OCI-LY7 (cell line): ENCODE measurements around the gene PPIH. TPM values are rescaled to one million over a fixed set of nuclear protein-coding genes. Genes with fewer than 3 reads are reported as not detected.
"Not testable (repeated sequence)": the region's sequence is repeated elsewhere in the genome, so short reads cannot be mapped to it uniquely, and the experiment has no call there.

Source experiments
- BruUV-seq: library from RNA; stranded (reverse); fragments of 400-500 nt; replicated peaks from 2 replicates; lab custom pipeline; 2021; lab: Mats Ljungman, UMichigan
- CTCF ChIA-PET: fragments of 300-600 bp; sonication (Branson Sonifier 250); formaldehyde crosslinking; loops from one replicate; lab custom pipeline; 2022; ENCODE audit warnings: antibody characterized with exemption; ENCODE audit not compliant: unreplicated experiment; lab: Charles Lee
- POLR2A ChIA-PET: fragments of 300-600 bp; sonication (Branson Sonifier 250); formaldehyde crosslinking; loops from one replicate; lab custom pipeline; 2022; ENCODE audit warnings: antibody characterized with exemption; lab: Charles Lee
- DNase-seq: peaks from one replicate; pipeline ENCODE4 v3.0.0-alpha.2; 2015; ENCODE audit warnings: low spot score
- H2AFZ ChIP-seq: fragments of 200-600 bp; sonication (generic), shearing (Covaris generic); 2 replicates; pipeline ENCODE4 v1.6.1; 2014; ENCODE audit warnings: mild to moderate bottlenecking, antibody characterized with exemption, low read length, moderate library complexity
- H3K27ac ChIP-seq: fragments of 200-600 bp; sonication (generic); 2 replicates; pipeline ENCODE4 v1.5.1; 2014; ENCODE audit warnings: mixed run types, low read depth, mild to moderate bottlenecking, moderate library complexity, low read length, inconsistent platforms; ENCODE audit not compliant: poor library complexity, severe bottlenecking
- H3K36me3 ChIP-seq: fragments of 200-600 bp; sonication (generic); 2 replicates; pipeline ENCODE4 v1.6.1; 2014; ENCODE audit warnings: mild to moderate bottlenecking, antibody characterized with exemption, low read length, moderate library complexity, mixed read lengths; ENCODE audit not compliant: insufficient read depth
- H3K4me1 ChIP-seq: fragments of 200-600 bp; sonication (generic); 2 replicates; pipeline ENCODE4 v1.5.1; 2014; ENCODE audit warnings: mild to moderate bottlenecking, low read length; ENCODE audit not compliant: insufficient read depth, poor library complexity, severe bottlenecking
- H3K4me2 ChIP-seq: fragments of 200-600 bp; sonication (generic); 2 replicates; pipeline ENCODE4 v1.6.1; 2014; ENCODE audit warnings: mild to moderate bottlenecking, low read length
- H3K4me3 ChIP-seq: fragments of 200-600 bp; sonication (generic); 2 replicates; pipeline ENCODE4 v1.5.1; 2014; ENCODE audit warnings: mild to moderate bottlenecking, low read depth, low read length; ENCODE audit not compliant: poor library complexity, severe bottlenecking
- H3K79me2 ChIP-seq: fragments of 200-600 bp; sonication (generic); 2 replicates; pipeline ENCODE4 v1.6.1; 2016; ENCODE audit warnings: low read depth, mild to moderate bottlenecking, low read length, moderate library complexity, mixed read lengths; ENCODE audit not compliant: insufficient read depth
- H3K9me2 ChIP-seq: fragments of 200-600 bp; sonication (generic); 2 replicates; pipeline ENCODE4 v1.6.1; 2016; ENCODE audit warnings: mild to moderate bottlenecking, low read length, mixed read lengths; ENCODE audit not compliant: insufficient read depth
- H3K9me3 ChIP-seq: fragments of 200-600 bp; sonication (generic); 2 replicates; pipeline ENCODE4 v1.6.1; 2014; ENCODE audit warnings: mild to moderate bottlenecking, mixed run types, low read length, mixed read lengths
- H4K20me1 ChIP-seq: fragments of 200-600 bp; sonication (generic); 2 replicates; pipeline ENCODE4 v1.6.1; 2014; ENCODE audit warnings: mild to moderate bottlenecking, antibody characterized with exemption, low read length, moderate library complexity, mixed read lengths; ENCODE audit not compliant: insufficient read depth
- CTCF ChIP-seq: fragments of 200-600 bp; sonication (generic); conservative IDR thresholded peaks from 2 replicates; pipeline ENCODE4 v1.5.1; 2014; ENCODE audit warnings: mild to moderate bottlenecking, antibody characterized with exemption, low read length, moderate library complexity, mixed read lengths
- EZH2phosphoT487 ChIP-seq: fragments of 200-600 bp; sonication (generic); IDR thresholded peaks from 2 replicates; pipeline ENCODE4 v1.6.1; 2018; ENCODE audit warnings: low read depth, borderline replicate concordance, mild to moderate bottlenecking, mixed run types, antibody characterized with exemption, low read length, moderate library complexity, mixed read lengths
- intact Hi-C: fragments of 100-400 bp; cut with micrococcal nuclease; formaldehyde crosslinking; loops from one replicate; pipeline ENCODE4 v1.10.0; 2022; ENCODE audit not compliant: unreplicated experiment
- total RNA-seq, 2 experiments: library from RNA; depleted of rRNA in 1 of 2; stranded (reverse); fragments of >200 nt in 1 of 2; shearing (Covaris generic) in 1 of 2; gene quantifications; 2 replicates each; pipeline ENCODE4 v1.2.3, GENCODE V29; 2014 to 2022

PPIH gene
- total RNA-seq, 2 experiments from 2014 or later = 74.4 to 100 TPM

- TF ChIP-seq CTCF (no peak), EZH2phosphoT487 (no peak)
- Histone ChIP-seq H2AFZ (no peak overlapping the region), H3K36me3 (no peaks in the 10 kb centered on the region), H3K9me2 (no peaks in the 10 kb centered on the region), H3K9me3 (0 out of 2 replicates have a peak, but pooled peaks cover 5% of the 10 kb centered on the region), H3K4me3 (no peak overlapping the region), H3K27ac (no peak overlapping the region), H3K79me2 (no peaks in the 10 kb centered on the region), H4K20me1 (no peaks in the 10 kb centered on the region), H3K4me1 (no peaks in the 10 kb centered on the region), H3K4me2 (no peak overlapping the region)
- ChIA-PET CTCF (no interaction called here), POLR2A (no interaction called here)
- BruUV-seq = no TSS peak
- intact Hi-C loops = no loop called here
- DNase-seq = no peak
Observed at GRCh38 chr1:42618866-42619265, 39.4 kb upstream of the PPIH start.

- no peak overlapping the region for H2AFZ ChIP-seq
- H4K20me1 ChIP-seq = no peaks in the 10 kb centered on the region
- no peak overlapping the region for H3K4me2 ChIP-seq
- H3K4me3 ChIP-seq = no peak overlapping the region
- no peak for TF ChIP-seq CTCF
- TF ChIP-seq EZH2phosphoT487 = no peak
- no peaks in the 10 kb centered on the region for H3K4me1 ChIP-seq
- H3K36me3 ChIP-seq = no peaks in the 10 kb centered on the region
- no peaks in the 10 kb centered on the region for H3K79me2 ChIP-seq
- no TSS peak for BruUV-seq
- intact Hi-C loops = no loop called here
- no peak for DNase-seq
- H3K9me3 ChIP-seq = 0 out of 2 replicates have a peak, but pooled peaks cover 5% of the 10 kb centered on the region
- CTCF ChIA-PET = no interaction called here
- POLR2A ChIA-PET = no interaction called here
- H3K27ac ChIP-seq = no peak overlapping the region
- H3K9me2 ChIP-seq = no peaks in the 10 kb centered on the region
Observed at GRCh38 chr1:42620307-42620706, 37.9 kb upstream of the PPIH start.

GRCh38 chr1:42621180-42621579 is 37.0 kb upstream of the PPIH start:
- H3K36me3 ChIP-seq, H3K27ac ChIP-seq, DNase-seq, H3K79me2 ChIP-seq, H2AFZ ChIP-seq, H3K9me3 ChIP-seq, H3K4me1 ChIP-seq, CTCF ChIA-PET, H4K20me1 ChIP-seq, POLR2A ChIA-PET, H3K4me3 ChIP-seq, H3K4me2 ChIP-seq, intact Hi-C loops, H3K9me2 ChIP-seq, BruUV-seq: not testable (repeated sequence)

DNA sequence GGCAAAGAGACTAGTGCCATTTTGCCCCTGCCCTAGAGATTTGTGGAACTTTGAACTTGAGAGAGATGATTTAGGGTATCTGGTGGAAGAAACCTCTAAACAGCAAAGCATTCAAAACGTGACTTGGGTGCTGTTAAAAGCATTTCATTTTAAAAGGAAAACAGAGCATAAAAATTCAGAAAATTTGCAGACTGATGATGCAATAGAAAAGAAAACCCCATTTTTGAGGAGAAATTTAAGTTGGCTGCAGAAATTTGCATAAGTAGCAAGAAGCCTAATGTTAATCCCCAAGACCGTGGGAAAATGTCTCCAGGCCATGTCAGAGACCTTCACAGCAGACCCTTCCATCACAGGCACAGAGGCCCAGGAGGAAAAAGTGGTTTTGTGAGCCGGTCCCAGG is 31.0 kb upstream of the PPIH start:
- H3K36me3 ChIP-seq, H4K20me1 ChIP-seq, H3K9me3 ChIP-seq, H3K4me2 ChIP-seq, H3K27ac ChIP-seq, H2AFZ ChIP-seq, BruUV-seq, intact Hi-C loops, H3K4me1 ChIP-seq, CTCF ChIA-PET, DNase-seq, H3K4me3 ChIP-seq, POLR2A ChIA-PET, H3K79me2 ChIP-seq, H3K9me2 ChIP-seq: not testable (repeated sequence)
